ENCODE results near the gene PLA2G3. TPM values are rescaled to one million over a fixed set of nuclear protein-coding genes. Genes with fewer than 3 reads are reported as not detected.

PLA2G3 gene
- total RNA-seq, 1 experiment from 2014 or later = not detected

DNA sequence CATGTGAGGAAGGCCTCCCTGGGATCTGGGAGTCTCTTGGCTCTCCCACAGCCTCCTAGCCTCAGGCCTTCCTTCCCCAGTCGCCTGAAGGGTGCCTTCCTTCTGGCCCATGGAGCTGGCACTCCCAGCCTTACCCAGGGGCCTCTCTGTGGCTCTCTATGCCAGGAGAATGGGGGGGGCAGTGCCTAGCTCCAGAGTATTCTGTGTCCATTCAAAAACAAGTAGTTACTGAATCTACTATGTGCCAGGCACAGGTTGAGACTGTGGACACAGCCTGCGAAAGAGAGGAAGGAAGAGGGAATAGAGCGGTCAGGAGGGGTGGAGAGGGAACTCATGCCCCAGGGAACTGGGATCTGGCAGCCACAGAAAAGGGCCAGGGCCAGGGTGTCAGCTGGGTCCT lies 2.7 kb upstream of the PLA2G3 start (continued):
- TF ChIP-seq TCF7L2 (IDR thresholded peaks at IDR 0.05; ENCODE audit: borderline replicate concordance, extremely low read depth, insufficient read depth, insufficient read length) (no peak), SP1 (IDR thresholded peaks at IDR 0.05; ENCODE audit: low read depth) (no peak), POLR2AphosphoS5 (IDR thresholded peaks at IDR 0.05; ENCODE audit: low read depth, low read length) (no peak), EZH2 (IDR thresholded peaks at IDR 0.05) (no peak), YY1 (IDR thresholded peaks at IDR 0.05; ENCODE audit: extremely low read depth, insufficient replicate concordance, low read depth, low read length) (no peak)

GRCh38 chr22:31142285-31142684 lies 2.0 kb upstream of the PLA2G3 start:
- H3K79me2 ChIP-seq (ENCODE audit: insufficient read depth, low read length) = no peaks in the 10 kb centered on the region
- no peak overlapping the region for H3K4me2 ChIP-seq (ENCODE audit: low read length)
- H3K36me3 ChIP-seq (ENCODE audit: control insufficient read depth in 1 of 2, insufficient read depth in 2 of 2, low read length in 2 of 2) = no peaks in the 10 kb centered on the region
- no peak overlapping the region for H3K4me3 ChIP-seq (replicated peaks in 1 of 2; ENCODE audit: low read depth in 1 of 2, low read length in 2 of 2)
- DNase-seq (ENCODE audit: low read depth, low spot score) = no peak
- no peaks in the 10 kb centered on the region for H3K9me3 ChIP-seq (ENCODE audit: control insufficient read depth in 1 of 2, insufficient read depth in 1 of 2, low read depth in 1 of 2, low read length in 2 of 2)
- intact Hi-C loops (cut with micrococcal nuclease) = no loop called here
- no peak for ATAC-seq
- no peak for TF ChIP-seq POLR2AphosphoS5 (IDR thresholded peaks at IDR 0.05; ENCODE audit: low read depth, low read length)
- TF ChIP-seq FOSL1 (IDR thresholded peaks at IDR 0.05; ENCODE audit: low read depth) = no peak
- TF ChIP-seq JUND (IDR thresholded peaks at IDR 0.05) = no peak
- TF ChIP-seq CBX3 (IDR thresholded peaks at IDR 0.05; ENCODE audit: low read depth) = no peak
- TF ChIP-seq ZBTB33 (IDR thresholded peaks at IDR 0.05; ENCODE audit: extremely low read depth, insufficient replicate concordance, low read length) = no peak
- H4K20me1 ChIP-seq (ENCODE audit: insufficient read depth) = no peaks in the 10 kb centered on the region
- H3K9me2 ChIP-seq (ENCODE audit: insufficient read depth) = no peaks in the 10 kb centered on the region
- no TSS peak for BruUV-seq (replicated peaks)
- H2AFZ ChIP-seq (ENCODE audit: low read depth, low read length, poor library complexity, severe bottlenecking) = no peak overlapping the region
- no peak overlapping the region for H3K27ac ChIP-seq (ENCODE audit: low read depth, low read length)
- ChIA-PET CTCF (interaction anchor here (3.1 kb wide), 1 partner anchor 34 kb away, joined by 19 read pairs; the partner anchor contains the start of gene SELENOM), POLR2A (no interaction called here), RAD21 (ENCODE audit: low non-redundant PET in 1 of 2, low total read pairs in 2 of 2, uncharacterized antibody in 2 of 2, unreplicated experiment in 2 of 2) (no interaction called here)
- H3K4me1 ChIP-seq (ENCODE audit: control insufficient read depth in 1 of 2, insufficient read depth in 2 of 2, low read length in 2 of 2) = peaks cover 0 to 10% of the 10 kb centered on the region in 2 experiments; a peak in 2 of 4 replicates
- no peak overlapping the region for H3K9ac ChIP-seq (ENCODE audit: low read length)
- no peaks in the 10 kb centered on the region for H3K27me3 ChIP-seq (ENCODE audit: insufficient read depth, low read length)

Measured in HCT116 (cell line).